Effector CD4-positive, alpha-beta T cell (primary cell): ENCODE data around the gene CDHR3.
A peak's percentile ranks its signal among the peaks of the same experiment; 100 is the strongest.

Source experiments
- DNase-seq: peaks from one replicate; pipeline ENCODE4 v3.0.0-alpha.2; 2020

The CDHR3 gene

DNA sequence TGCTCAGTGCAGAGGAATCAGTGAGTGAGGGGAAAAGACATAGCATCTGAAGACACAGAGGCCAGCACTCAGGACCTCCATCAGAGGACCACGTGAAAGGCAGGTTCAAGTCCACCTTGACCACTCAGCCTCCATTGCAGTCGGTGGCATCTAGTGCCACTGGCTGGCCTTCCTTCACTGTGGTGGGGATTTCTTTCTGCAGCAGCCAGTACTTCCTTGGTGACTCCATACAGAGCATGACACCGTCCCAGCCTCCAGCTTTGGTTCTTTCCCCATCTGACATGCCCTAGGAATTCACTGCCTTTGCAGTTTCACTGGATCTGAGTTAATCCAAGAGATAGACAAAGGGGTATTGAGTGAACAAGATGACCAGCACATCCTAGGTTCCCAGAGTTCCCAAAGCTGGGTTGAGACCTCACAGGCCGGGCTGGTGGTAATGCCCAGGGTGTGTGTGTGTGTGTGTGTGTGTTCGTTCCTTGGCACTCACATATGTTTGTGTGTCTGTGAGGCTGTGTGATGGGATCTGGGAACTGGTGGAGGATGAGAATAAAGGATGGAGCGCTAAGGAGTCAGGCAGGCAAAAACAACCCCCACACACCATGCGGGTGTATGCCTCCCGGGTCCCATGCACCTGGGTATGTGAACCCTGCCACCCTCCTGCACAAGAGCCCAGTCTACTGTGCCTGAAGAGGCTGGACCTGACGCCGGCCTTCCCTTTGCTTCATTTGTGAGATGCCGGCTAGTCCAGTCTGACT lies 91.3 kb downstream of the CDHR3 start:
- DNase-seq = no peak

DNA sequence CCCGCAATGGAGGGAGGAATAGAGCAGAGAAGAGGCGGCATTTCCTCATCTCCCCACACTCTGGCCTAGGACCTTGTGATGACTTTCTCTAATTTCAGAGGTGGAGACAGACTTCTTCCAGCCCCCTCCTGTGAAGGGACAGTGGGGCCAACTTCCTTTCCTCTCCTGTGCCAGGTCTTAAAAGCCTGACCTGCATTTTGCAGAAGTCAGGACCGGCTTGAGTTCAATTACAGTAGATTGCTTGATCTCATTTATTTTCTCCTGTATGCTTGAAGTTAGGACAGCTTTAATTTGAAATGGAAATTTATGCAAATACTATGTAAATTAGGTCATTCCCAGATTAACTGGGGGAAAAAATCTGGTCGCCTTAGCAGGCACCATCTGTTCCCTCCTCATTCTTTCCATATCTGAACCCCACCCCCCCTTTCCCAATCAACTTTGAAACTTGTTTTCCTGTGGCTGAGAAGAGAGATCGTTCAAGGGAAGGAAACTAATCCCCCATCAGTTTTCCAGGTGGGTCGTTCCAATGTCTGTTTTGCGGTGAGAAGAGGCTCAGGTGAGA lies 92.0 kb downstream of the CDHR3 start:
- DNase-seq = no peak

- DNase-seq = peak; percentile 61
These were observed 93.6 kb downstream of the CDHR3 start for GRCh38 chr7:106056513-106057203.

DNA sequence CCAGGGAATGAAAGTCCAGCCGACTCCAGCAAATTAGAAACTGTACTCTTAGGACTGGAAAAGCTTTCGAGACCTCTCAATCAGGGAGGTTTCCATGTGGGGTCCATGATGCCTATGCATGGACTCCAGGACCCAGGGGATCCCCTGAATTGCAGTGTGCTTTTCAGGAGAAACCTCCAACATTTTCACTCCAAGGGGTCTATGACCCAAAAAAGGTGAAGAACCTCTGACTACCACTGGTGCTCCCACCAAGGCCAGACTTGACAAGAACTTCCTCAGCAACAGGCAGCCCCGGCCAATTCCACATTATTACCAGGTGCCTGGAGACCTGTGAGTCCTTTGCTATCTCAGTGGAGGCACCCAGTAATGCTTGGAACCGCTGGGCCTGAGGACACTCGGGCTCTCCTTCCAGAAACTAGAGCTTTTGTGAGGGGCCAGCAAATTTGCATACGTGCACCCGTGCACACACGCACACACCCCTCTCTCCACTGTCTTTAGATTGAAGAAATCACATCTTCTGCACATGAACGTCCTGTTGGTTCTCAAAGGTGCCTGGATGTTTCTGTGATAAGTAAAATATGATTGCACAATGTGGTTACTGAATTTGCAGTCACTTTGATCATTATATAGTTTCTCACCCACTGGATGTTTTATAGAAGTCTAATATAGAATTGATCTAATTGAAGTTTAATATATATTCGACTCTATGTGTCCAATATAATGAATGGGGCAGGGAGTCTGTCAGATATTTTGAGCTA lies 94.3 kb downstream of the CDHR3 start:
- no peak for DNase-seq

GRCh38 chr7:106057962-106058927 lies 95.2 kb downstream of the CDHR3 start:
- no peak for DNase-seq

GRCh38 chr7:106058928-106059324 lies 95.9 kb downstream of the CDHR3 start:
- no peak for DNase-seq

GRCh38 chr7:106059556-106059955 lies 96.5 kb downstream of the CDHR3 start:
- DNase-seq = no peak

- no peak for DNase-seq
These were observed 97.4 kb downstream of the CDHR3 start for GRCh38 chr7:106060394-106060920.

DNA sequence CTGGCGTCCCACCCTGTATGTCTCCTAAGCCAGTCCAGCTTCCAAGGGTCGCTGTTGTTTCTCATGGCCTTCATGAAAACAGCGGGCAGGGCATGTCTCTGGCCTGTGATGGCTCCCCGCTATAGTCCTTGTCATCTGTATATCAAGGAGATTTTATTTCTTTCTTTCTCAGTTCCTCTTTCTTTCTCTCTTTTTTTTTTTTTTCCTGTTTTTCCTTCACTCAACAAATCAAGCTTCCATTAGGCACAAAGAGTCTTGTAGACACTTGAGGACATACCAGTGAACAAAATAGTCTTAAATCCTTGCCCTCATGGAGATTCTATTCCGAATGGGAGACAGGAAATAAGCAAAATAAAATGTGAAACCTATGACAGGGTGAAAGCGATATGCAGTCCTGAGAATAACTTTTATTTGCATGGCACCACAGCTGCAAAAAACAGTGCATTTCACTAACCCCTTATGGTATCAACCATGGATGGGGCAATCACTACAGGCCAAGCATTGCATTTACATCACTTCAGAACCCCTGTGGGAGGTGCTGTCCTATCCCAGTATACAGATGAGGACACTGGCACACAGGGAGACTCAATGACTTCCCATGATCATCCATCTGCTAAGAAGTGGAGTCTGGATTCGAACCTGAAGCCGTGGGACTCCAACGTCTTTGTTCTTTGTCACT lies 98.4 kb downstream of the CDHR3 start:
- no peak for DNase-seq

GRCh38 chr7:106062006-106062405 lies 98.9 kb downstream of the CDHR3 start:
- DNase-seq = no peak

- DNase-seq = no peak
These were observed 99.5 kb downstream of the CDHR3 start for GRCh38 chr7:106062521-106062931.

GRCh38 chr7:106063024-106063423 lies 100.0 kb downstream of the CDHR3 start:
- no peak for DNase-seq

- no peak for DNase-seq
These were observed 100.6 kb downstream of the CDHR3 start for GRCh38 chr7:106063692-106064091.

- no peak for DNase-seq
These were observed 101.3 kb downstream of the CDHR3 start for GRCh38 chr7:106064316-106064715.

GRCh38 chr7:106064771-106065574 lies 101.9 kb downstream of the CDHR3 start:
- no peak for DNase-seq

DNA sequence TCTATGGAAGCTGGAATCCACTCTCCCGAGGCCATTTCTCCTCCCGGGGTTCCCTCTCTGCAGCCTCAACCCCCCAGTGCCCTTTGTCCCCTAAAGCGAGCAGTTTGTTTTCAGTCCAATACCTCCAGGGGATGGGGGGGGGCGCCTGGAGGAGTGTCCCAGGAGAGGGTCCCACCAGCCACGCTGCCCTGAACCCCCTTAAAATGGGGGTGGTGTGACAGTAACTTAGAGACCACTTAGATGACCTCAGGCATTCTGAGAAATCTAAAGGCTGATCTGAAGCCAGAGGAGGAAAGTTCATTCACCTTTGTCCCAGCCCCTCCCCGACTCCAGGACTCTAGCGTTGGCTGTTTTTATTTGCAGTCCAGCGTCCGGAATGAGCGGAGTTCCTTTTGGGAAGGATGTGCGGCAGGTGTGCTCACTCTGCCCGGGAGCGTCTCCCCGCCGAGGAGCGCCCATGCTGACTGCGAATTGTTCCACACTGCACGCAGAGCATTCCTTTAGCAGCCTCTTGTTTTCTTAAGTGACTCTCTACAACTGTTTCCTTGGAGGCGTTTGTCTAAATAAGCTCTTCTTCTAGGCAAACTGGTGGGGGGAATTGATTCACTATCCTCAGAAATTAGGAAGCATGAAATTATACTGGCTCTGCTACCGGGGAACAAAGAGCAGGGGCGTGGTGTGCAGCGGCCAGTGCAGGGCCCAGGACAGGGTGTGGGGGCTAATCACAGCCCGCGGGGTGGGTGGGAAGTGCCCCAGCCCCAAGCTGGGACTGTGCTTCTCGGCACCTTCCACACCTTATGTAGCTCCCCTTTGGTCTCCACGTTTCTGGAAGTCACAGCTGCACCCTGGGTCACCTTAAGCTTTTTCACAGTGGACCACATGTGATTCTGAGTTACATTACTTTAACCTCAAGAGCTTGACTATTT lies 102.8 kb downstream of the CDHR3 start:
- no peak for DNase-seq

- no peak for DNase-seq
These were observed 104.6 kb downstream of the CDHR3 start for GRCh38 chr7:106067678-106068077.

GRCh38 chr7:106068538-106068961 lies 105.5 kb downstream of the CDHR3 start:
- DNase-seq = no peak

DNA sequence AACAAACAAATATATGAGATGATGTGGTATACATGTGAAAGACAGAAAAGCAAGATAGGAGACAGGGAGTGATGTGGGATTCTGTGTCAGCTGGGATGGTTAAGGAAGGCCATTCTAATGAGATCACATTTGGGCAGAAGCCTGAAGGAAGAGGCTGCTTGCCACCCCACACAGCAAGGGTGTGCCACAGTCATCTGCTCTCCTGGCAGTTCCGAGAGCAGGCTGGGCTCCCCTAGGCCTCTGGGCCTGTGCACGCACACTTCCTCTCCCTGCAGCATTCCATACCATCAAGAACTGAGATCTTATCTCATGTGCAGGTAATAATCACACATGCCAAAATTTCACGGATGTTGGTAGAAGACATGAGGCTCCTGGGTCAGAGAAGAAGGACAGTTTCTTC lies 105.9 kb downstream of the CDHR3 start:
- no peak for DNase-seq
